Panc1 (cell line): Measurements from ENCODE around the gene PON2.

ENCODE experiments used
- POLR2AphosphoS5 ChIP-seq: IDR thresholded peaks from 2 replicates; pipeline ENCODE4 v1.6.1; 2012; ENCODE audit warnings: mild to moderate bottlenecking, low read depth, low read length, moderate library complexity
- SIN3A ChIP-seq: IDR thresholded peaks from 2 replicates; pipeline ENCODE4 v1.6.1; 2012; ENCODE audit warnings: low read depth, mild to moderate bottlenecking, low read length, moderate library complexity, borderline replicate concordance; ENCODE audit not compliant: insufficient read depth
- TCF7L2 ChIP-seq: IDR thresholded peaks from 2 replicates; pipeline ENCODE4 v1.6.1; 2011; ENCODE audit warnings: mild to moderate bottlenecking, low read depth, low read length, inconsistent platforms
- TF ChIP-seq, protein P1 (sequence below): fragments of 450-650 bp; IDR thresholded peaks from 2 replicates; pipeline ENCODE4 v1.5.1; 2017; ENCODE audit warnings: mild to moderate bottlenecking
- TF ChIP-seq, protein P2 (sequence below), 2 experiments: IDR thresholded peaks; 2 replicates each; pipeline ENCODE4 v1.6.1; 2011 to 2012; ENCODE audit warnings: low read depth in 2 of 2, control low read depth in 1 of 2, low read length in 1 of 2, mild to moderate bottlenecking in 1 of 2, moderate library complexity in 1 of 2; ENCODE audit not compliant: insufficient read depth in 1 of 2

DNA sequence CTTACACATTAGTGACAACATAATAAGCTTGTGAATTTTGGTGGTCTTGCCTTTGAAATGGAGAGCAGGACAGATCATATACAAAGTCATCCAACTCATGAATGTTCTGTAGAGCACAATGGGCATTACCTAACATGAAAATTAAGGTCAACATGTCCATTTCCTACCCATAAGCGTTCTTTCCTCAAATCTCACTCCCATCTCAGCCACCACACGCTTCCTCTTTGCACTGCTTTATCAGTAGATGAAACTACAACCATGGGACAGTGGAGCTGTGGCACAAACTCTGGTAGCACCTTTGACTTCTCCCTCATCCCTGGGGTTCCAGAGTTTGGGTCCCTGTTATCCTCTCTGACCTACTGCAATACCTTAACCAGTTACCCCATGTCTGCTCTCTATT lies 2.2 kb downstream of the PON2 start:
- TF ChIP-seq, protein P1, sequence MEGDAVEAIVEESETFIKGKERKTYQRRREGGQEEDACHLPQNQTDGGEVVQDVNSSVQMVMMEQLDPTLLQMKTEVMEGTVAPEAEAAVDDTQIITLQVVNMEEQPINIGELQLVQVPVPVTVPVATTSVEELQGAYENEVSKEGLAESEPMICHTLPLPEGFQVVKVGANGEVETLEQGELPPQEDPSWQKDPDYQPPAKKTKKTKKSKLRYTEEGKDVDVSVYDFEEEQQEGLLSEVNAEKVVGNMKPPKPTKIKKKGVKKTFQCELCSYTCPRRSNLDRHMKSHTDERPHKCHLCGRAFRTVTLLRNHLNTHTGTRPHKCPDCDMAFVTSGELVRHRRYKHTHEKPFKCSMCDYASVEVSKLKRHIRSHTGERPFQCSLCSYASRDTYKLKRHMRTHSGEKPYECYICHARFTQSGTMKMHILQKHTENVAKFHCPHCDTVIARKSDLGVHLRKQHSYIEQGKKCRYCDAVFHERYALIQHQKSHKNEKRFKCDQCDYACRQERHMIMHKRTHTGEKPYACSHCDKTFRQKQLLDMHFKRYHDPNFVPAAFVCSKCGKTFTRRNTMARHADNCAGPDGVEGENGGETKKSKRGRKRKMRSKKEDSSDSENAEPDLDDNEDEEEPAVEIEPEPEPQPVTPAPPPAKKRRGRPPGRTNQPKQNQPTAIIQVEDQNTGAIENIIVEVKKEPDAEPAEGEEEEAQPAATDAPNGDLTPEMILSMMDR, result no peak
- no peak for TF ChIP-seq POLR2AphosphoS5
- TF ChIP-seq, protein P2, sequence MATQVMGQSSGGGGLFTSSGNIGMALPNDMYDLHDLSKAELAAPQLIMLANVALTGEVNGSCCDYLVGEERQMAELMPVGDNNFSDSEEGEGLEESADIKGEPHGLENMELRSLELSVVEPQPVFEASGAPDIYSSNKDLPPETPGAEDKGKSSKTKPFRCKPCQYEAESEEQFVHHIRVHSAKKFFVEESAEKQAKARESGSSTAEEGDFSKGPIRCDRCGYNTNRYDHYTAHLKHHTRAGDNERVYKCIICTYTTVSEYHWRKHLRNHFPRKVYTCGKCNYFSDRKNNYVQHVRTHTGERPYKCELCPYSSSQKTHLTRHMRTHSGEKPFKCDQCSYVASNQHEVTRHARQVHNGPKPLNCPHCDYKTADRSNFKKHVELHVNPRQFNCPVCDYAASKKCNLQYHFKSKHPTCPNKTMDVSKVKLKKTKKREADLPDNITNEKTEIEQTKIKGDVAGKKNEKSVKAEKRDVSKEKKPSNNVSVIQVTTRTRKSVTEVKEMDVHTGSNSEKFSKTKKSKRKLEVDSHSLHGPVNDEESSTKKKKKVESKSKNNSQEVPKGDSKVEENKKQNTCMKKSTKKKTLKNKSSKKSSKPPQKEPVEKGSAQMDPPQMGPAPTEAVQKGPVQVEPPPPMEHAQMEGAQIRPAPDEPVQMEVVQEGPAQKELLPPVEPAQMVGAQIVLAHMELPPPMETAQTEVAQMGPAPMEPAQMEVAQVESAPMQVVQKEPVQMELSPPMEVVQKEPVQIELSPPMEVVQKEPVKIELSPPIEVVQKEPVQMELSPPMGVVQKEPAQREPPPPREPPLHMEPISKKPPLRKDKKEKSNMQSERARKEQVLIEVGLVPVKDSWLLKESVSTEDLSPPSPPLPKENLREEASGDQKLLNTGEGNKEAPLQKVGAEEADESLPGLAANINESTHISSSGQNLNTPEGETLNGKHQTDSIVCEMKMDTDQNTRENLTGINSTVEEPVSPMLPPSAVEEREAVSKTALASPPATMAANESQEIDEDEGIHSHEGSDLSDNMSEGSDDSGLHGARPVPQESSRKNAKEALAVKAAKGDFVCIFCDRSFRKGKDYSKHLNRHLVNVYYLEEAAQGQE (IDR thresholded peaks at IDR 0.05; ENCODE audit: insufficient read depth in 1 of 2, low read depth in 2 of 2, low read length in 1 of 2), result no peak
- no peak for TF ChIP-seq SIN3A
- no peak for TF ChIP-seq TCF7L2
